WTC11 (cell line): ENCODE data around the gene PPM1N. TPM values are rescaled to one million over a fixed set of nuclear protein-coding genes. Genes with fewer than 3 reads are reported as not detected.

ENCODE experiments used
- ATAC-seq: fragments of 200-7000 bp; cut with Tn5 transposase; 2 replicates; pipeline ENCODE4 v1.10.0; 2021; ENCODE audit warnings: mild to moderate bottlenecking, moderate library complexity
- CTCF ChIA-PET: fragments of 300-600 bp; sonication (Branson Sonifier 250); formaldehyde crosslinking; loops from one replicate; lab custom pipeline; 2021; ENCODE audit warnings: antibody characterized with exemption; lab: Charles Lee
- POLR2A ChIA-PET: fragments of 350-600 bp; sonication (Branson Sonifier 250); formaldehyde crosslinking; loops from one replicate; lab custom pipeline; 2021; ENCODE audit warnings: antibody characterized with exemption; lab: Charles Lee
- DNase-seq: peaks from one replicate; pipeline ENCODE4 v3.0.0; 2021; ENCODE audit warnings: low spot score
- H3K27ac Mint-ChIP-seq: 2 replicates; pipeline ENCODE4 v1.8.0; 2021; ENCODE audit warnings: mixed read lengths
- H3K27me3 Mint-ChIP-seq: 2 replicates; pipeline ENCODE4 v1.8.0; 2021; ENCODE audit warnings: low read depth, mild to moderate bottlenecking, moderate library complexity, mixed read lengths
- H3K36me3 Mint-ChIP-seq: 2 replicates; pipeline ENCODE4 v1.8.0; 2021; ENCODE audit warnings: mixed read lengths
- H3K4me1 Mint-ChIP-seq: 2 replicates; pipeline ENCODE4 v1.8.0; 2022; ENCODE audit warnings: mixed read lengths
- H3K4me3 Mint-ChIP-seq: 2 replicates; pipeline ENCODE4 v1.8.0; 2021; ENCODE audit warnings: mild to moderate bottlenecking, moderate library complexity, mixed read lengths
- H3K9me3 Mint-ChIP-seq: 2 replicates; pipeline ENCODE4 v1.8.0; 2021; ENCODE audit warnings: mixed read lengths
- ATF1 ChIP-seq: sonication (generic); formaldehyde crosslinking; IDR thresholded peaks from 2 replicates; pipeline ENCODE4 v1.8.1; 2023; ENCODE audit warnings: mild to moderate bottlenecking, moderate library complexity, missing genetic modification reagents
- CDX4 ChIP-seq: fragments of 250-450 bp; sonication (Bioruptor Pico); IDR thresholded peaks from 2 replicates; pipeline ENCODE4 v1.9.0; 2021; ENCODE audit warnings: moderate library complexity, mild to moderate bottlenecking, inconsistent platforms, borderline replicate concordance
- ELF4 ChIP-seq: sonication (generic); formaldehyde crosslinking; IDR thresholded peaks from 2 replicates; pipeline ENCODE4 v1.8.1; 2022; ENCODE audit warnings: low read depth, mild to moderate bottlenecking, moderate library complexity, missing genetic modification reagents
- ESRRA ChIP-seq: sonication (generic); formaldehyde crosslinking; IDR thresholded peaks from 2 replicates; pipeline ENCODE4 v1.8.1; 2022; ENCODE audit warnings: mild to moderate bottlenecking, missing genetic modification reagents, borderline replicate concordance
- ETV6 ChIP-seq: sonication (generic); formaldehyde crosslinking; IDR thresholded peaks from 2 replicates; pipeline ENCODE4 v1.8.1; 2022; ENCODE audit warnings: mild to moderate bottlenecking, missing genetic modification reagents
- FOXJ3 ChIP-seq: sonication (generic); formaldehyde crosslinking; IDR thresholded peaks from 2 replicates; pipeline ENCODE4 v1.9.0; 2021; ENCODE audit warnings: missing genetic modification reagents, mild to moderate bottlenecking, borderline replicate concordance
- FOXP1 ChIP-seq: sonication (generic); formaldehyde crosslinking; IDR thresholded peaks from 2 replicates; pipeline ENCODE4 v1.8.0; 2022; ENCODE audit warnings: missing genetic modification reagents, mild to moderate bottlenecking, moderate library complexity, borderline replicate concordance
- GRHL2 ChIP-seq: fragments of 250-450 bp; sonication (Bioruptor Pico); IDR thresholded peaks from 2 replicates; pipeline ENCODE4 v1.8.0; 2022; ENCODE audit warnings: mild to moderate bottlenecking, moderate library complexity; ENCODE audit not compliant: insufficient replicate concordance, severe bottlenecking
- HMGA2 ChIP-seq: fragments of 250-450 bp; sonication (Bioruptor Pico); IDR thresholded peaks from 2 replicates; pipeline ENCODE4 v1.4.0; 2021; ENCODE audit warnings: mild to moderate bottlenecking, moderate library complexity
- NR3C1 ChIP-seq: sonication (generic); formaldehyde crosslinking; conservative IDR thresholded peaks from 2 replicates; pipeline ENCODE4 v1.8.1; 2023; ENCODE audit warnings: low read depth, mild to moderate bottlenecking, missing genetic modification reagents
- RORB ChIP-seq: fragments of 250-450 bp; sonication (Bioruptor Pico); IDR thresholded peaks from 2 replicates; pipeline ENCODE4 v1.9.0; 2021; ENCODE audit warnings: mild to moderate bottlenecking
- ZBTB21 ChIP-seq: sonication (generic); formaldehyde crosslinking; IDR thresholded peaks from 2 replicates; pipeline ENCODE4 v1.8.1; 2023; ENCODE audit warnings: mild to moderate bottlenecking, missing genetic modification reagents, borderline replicate concordance
- ZNF121 ChIP-seq: sonication (generic); formaldehyde crosslinking; IDR thresholded peaks from 2 replicates; pipeline ENCODE4 v1.8.0; 2023; ENCODE audit warnings: missing genetic modification reagents
- ZNF281 ChIP-seq: sonication (generic); formaldehyde crosslinking; IDR thresholded peaks from 2 replicates; pipeline ENCODE4 v1.8.0; 2023; ENCODE audit warnings: mild to moderate bottlenecking, missing genetic modification reagents
- total RNA-seq: library from RNA; stranded (reverse); gene quantifications from 3 replicates; pipeline ENCODE4 v1.2.3, GENCODE V29; 2021
- TF ChIP-seq, protein P1 (sequence below): sonication (generic); formaldehyde crosslinking; IDR thresholded peaks from 2 replicates; pipeline ENCODE4 v1.8.0; 2023; ENCODE audit warnings: missing genetic modification reagents, mild to moderate bottlenecking, borderline replicate concordance
- TF ChIP-seq, protein P2 (sequence below): fragments of 250-450 bp; sonication (Bioruptor Pico); IDR thresholded peaks from 2 replicates; pipeline ENCODE4 v1.9.0; 2021; ENCODE audit warnings: mild to moderate bottlenecking
- TF ChIP-seq, protein P3 (sequence below): sonication (generic); formaldehyde crosslinking; IDR thresholded peaks from 2 replicates; pipeline ENCODE4 v1.8.1; 2023; ENCODE audit warnings: mild to moderate bottlenecking, missing genetic modification reagents, moderate library complexity

PPM1N gene
- total RNA-seq, 1 experiment from 2014 or later = 10.3 TPM

- no peak for TF ChIP-seq ZNF281 (CRISPR knock-in tag)
Observed at GRCh38 chr19:45517641-45518468, 19.6 kb downstream of the PPM1N start (continued).

GRCh38 chr19:45518469-45518826, 20.2 kb downstream of the PPM1N start:
- no peak overlapping the region for H3K4me3 Mint-ChIP-seq
- H3K9me3 Mint-ChIP-seq = no peaks in the 10 kb centered on the region
- DNase-seq = no peak
- no peaks in the 10 kb centered on the region for H3K27me3 Mint-ChIP-seq
- no peak for ATAC-seq
- TF ChIP-seq CDX4 (CRISPR knock-in tag) (no peak), ZNF121 (CRISPR knock-in tag) (no peak), NR3C1 (no peak), RORB (CRISPR knock-in tag) (no peak), ELF4 (no peak), ETV6 (no peak), ESRRA (CRISPR knock-in tag) (no peak), FOXP1 (CRISPR knock-in tag) (no peak)
- no peak overlapping the region for H3K27ac Mint-ChIP-seq
- peaks cover 24% of the 10 kb centered on the region for H3K36me3 Mint-ChIP-seq
- H3K4me1 Mint-ChIP-seq = peaks cover 9% of the 10 kb centered on the region
- ChIA-PET POLR2A (no interaction called here), CTCF (interaction anchor here (1.2 kb wide), 1 partner anchor 40 kb away, joined by 3 read pairs; no protein-coding TSS in a partner anchor)

DNA sequence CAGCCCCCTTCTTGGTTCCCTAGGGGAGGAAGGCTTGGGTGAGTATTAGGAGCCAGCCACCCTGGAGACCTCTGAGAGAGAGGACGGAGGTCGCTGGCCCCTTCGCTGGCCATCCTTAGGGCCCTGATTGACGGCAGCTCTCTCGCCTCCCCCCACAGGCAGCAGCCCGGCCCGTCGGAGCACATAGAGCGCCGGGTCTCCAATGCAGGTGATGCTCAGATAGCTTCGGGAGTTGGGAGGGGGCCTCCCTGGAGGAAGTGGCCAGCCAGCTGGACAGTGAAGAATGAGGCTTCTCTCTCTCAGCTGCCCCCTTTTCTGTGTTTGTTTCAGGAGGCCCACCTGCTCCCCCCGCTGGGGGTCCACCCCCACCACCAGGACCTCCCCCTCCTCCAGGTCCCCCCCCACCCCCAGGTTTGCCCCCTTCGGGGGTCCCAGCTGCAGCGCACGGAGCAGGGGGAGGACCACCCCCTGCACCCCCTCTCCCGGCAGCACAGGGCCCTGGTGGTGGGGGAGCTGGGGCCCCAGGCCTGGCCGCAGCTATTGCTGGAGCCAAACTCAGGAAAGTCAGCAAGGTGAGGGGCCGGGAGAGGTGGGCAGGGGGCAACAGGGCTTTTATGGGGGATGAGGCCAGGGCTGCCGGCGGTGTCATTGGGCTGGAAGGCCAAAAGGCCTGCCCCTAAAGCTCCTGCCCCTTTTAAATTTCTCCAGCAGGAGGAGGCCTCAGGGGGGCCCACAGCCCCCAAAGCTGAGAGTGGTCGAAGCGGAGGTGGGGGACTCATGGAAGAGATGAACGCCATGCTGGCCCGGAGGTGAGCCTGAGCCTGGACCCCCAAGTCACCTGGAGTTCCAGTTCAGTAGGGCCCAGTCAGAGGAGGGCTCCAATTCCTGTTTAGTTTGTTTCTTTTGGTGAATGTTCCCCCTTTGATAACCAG, 24.0 kb downstream of the PPM1N start:
- no peaks in the 10 kb centered on the region for H3K27me3 Mint-ChIP-seq
- ATAC-seq = no peak
- peaks cover 7% of the 10 kb centered on the region; the same call in 1 of the 2 replicates for H3K4me1 Mint-ChIP-seq
- CTCF ChIA-PET = interaction anchor here (0.8 to 1.8 kb wide), 6 partner anchors 17 to 94 kb away, joined by 3 to 7 read pairs (median 5); no protein-coding TSS in a partner anchor
- peaks cover 43% of the 10 kb centered on the region for H3K36me3 Mint-ChIP-seq
- H3K9me3 Mint-ChIP-seq = no peaks in the 10 kb centered on the region
- no peak for DNase-seq
- no peak overlapping the region for H3K4me3 Mint-ChIP-seq
- no peak overlapping the region; the same call in 1 of the 2 replicates for H3K27ac Mint-ChIP-seq
- POLR2A ChIA-PET = interaction anchor here (0.6 kb wide), 1 partner anchor 15 kb away, joined by 5 read pairs; no protein-coding TSS in a partner anchor
- no peak for TF ChIP-seq HMGA2 (CRISPR knock-in tag)
- no peak for TF ChIP-seq FOXJ3 (CRISPR knock-in tag)
- no peak for TF ChIP-seq GRHL2
- TF ChIP-seq, protein P1, sequence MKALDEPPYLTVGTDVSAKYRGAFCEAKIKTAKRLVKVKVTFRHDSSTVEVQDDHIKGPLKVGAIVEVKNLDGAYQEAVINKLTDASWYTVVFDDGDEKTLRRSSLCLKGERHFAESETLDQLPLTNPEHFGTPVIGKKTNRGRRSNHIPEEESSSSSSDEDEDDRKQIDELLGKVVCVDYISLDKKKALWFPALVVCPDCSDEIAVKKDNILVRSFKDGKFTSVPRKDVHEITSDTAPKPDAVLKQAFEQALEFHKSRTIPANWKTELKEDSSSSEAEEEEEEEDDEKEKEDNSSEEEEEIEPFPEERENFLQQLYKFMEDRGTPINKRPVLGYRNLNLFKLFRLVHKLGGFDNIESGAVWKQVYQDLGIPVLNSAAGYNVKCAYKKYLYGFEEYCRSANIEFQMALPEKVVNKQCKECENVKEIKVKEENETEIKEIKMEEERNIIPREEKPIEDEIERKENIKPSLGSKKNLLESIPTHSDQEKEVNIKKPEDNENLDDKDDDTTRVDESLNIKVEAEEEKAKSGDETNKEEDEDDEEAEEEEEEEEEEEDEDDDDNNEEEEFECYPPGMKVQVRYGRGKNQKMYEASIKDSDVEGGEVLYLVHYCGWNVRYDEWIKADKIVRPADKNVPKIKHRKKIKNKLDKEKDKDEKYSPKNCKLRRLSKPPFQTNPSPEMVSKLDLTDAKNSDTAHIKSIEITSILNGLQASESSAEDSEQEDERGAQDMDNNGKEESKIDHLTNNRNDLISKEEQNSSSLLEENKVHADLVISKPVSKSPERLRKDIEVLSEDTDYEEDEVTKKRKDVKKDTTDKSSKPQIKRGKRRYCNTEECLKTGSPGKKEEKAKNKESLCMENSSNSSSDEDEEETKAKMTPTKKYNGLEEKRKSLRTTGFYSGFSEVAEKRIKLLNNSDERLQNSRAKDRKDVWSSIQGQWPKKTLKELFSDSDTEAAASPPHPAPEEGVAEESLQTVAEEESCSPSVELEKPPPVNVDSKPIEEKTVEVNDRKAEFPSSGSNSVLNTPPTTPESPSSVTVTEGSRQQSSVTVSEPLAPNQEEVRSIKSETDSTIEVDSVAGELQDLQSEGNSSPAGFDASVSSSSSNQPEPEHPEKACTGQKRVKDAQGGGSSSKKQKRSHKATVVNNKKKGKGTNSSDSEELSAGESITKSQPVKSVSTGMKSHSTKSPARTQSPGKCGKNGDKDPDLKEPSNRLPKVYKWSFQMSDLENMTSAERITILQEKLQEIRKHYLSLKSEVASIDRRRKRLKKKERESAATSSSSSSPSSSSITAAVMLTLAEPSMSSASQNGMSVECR (CRISPR knock-in tag) = no peak
- TF ChIP-seq, protein P2, sequence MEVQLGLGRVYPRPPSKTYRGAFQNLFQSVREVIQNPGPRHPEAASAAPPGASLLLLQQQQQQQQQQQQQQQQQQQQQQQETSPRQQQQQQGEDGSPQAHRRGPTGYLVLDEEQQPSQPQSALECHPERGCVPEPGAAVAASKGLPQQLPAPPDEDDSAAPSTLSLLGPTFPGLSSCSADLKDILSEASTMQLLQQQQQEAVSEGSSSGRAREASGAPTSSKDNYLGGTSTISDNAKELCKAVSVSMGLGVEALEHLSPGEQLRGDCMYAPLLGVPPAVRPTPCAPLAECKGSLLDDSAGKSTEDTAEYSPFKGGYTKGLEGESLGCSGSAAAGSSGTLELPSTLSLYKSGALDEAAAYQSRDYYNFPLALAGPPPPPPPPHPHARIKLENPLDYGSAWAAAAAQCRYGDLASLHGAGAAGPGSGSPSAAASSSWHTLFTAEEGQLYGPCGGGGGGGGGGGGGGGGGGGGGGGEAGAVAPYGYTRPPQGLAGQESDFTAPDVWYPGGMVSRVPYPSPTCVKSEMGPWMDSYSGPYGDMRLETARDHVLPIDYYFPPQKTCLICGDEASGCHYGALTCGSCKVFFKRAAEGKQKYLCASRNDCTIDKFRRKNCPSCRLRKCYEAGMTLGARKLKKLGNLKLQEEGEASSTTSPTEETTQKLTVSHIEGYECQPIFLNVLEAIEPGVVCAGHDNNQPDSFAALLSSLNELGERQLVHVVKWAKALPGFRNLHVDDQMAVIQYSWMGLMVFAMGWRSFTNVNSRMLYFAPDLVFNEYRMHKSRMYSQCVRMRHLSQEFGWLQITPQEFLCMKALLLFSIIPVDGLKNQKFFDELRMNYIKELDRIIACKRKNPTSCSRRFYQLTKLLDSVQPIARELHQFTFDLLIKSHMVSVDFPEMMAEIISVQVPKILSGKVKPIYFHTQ (CRISPR knock-in tag) = no peak
- TF ChIP-seq ATF1 (CRISPR knock-in tag) = no peak
- TF ChIP-seq, protein P3, sequence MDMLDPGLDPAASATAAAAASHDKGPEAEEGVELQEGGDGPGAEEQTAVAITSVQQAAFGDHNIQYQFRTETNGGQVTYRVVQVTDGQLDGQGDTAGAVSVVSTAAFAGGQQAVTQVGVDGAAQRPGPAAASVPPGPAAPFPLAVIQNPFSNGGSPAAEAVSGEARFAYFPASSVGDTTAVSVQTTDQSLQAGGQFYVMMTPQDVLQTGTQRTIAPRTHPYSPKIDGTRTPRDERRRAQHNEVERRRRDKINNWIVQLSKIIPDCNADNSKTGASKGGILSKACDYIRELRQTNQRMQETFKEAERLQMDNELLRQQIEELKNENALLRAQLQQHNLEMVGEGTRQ = no peak
- no peak for TF ChIP-seq CDX4 (CRISPR knock-in tag)
- no peak for TF ChIP-seq ZBTB21 (CRISPR knock-in tag)
